NCI-H774 (cell line): Measurements from ENCODE around the gene NME4.
"Not testable (repeated sequence)": the region's sequence is repeated elsewhere in the genome, so short reads cannot be mapped to it uniquely, and the experiment has no call there.

Experiments
- DNase-seq: peaks from one replicate; lab custom pipeline; 2025; lab: John Stamatoyannopoulos, UW

NME4 gene

DNA sequence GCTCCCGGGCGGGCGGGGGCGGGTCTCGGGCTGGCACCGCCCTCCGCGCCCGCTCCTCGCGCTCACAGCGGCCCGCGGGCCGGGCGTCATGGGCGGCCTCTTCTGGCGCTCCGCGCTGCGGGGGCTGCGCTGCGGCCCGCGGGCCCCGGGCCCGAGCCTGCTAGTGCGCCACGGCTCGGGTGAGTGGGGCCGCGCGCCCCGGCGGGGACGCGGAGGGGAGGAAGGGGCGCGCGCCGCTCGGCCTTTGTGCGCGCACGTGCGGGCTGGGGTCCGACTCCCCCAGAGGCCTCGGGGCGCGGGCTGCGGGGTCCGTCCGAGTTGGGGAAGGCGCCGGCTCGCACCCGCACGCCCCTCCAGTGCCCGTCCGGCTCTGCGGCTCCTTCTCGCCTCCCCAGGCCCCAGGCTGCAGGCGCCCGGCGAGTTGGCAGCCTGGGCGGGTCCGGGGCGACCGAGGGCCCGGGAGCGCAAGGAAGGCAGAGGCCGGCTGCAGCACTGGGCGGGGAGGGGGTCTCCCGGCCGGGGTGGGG is at the start of gene NME4:
Gene NME4 (plus strand): TSS at position 65 of the 527 bp plus-strand sequence. CDS start 24 bp downstream, at position 89.
- no peak for DNase-seq

DNA sequence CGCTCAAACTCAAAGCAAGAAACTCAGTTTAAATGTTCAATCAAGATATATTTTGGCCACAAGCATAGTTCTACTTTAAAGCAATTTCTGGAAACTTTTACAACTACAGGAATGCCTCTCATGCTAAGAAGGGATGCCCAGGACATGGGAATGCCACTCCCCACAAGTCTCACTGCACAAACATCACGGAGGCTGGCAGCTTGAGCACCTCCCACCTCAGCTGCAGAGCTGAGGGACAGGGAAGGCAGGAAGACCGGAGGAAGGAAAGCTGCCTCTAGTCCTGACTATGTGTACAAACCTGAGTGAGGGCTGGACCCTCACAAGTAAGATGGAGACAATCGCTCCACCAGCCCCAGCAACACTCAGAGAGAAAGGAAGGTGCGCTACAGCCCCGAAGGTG is 49.8 kb upstream of the NME4 start:
- DNase-seq = no peak

DNA sequence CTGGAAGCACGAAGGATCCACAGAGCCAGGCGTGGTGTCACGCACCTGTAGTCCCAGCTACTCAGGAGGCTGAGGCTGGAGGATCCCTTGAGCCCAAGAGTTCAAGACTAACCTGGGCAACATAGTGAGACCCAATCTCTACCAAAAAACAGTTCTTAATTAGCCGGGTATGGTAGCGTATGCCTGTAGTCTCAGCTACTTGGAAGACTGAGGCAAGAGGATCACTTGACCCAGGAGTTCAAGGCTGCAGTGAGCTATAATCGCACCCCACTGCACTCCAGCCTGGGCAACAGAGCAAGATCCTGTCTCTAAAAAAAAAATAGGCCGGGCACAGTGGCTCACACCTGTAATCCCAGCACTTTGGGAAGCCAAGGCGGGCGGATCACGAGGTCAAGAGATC is 48.5 kb upstream of the NME4 start:
- not testable (repeated sequence) for DNase-seq

DNA sequence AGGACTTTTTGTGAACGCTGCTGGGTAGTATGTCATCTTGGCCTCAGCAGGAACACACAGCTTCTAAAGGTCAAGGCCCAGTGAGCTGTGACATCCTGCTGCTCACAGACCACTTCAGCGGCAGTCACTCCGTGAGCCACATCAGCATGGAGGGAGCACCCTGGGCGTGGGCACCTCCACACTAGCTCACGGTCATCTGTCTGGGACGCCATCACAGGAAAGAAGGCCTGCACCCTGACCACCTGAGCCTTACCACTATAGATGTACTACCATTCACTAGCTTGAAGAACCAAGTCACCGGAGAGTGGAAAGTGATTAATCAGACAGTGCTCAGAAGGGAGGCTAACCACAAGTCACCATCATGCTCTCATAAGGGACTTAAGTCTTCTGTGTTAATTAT is 47.8 kb upstream of the NME4 start:
- DNase-seq = no peak

DNA sequence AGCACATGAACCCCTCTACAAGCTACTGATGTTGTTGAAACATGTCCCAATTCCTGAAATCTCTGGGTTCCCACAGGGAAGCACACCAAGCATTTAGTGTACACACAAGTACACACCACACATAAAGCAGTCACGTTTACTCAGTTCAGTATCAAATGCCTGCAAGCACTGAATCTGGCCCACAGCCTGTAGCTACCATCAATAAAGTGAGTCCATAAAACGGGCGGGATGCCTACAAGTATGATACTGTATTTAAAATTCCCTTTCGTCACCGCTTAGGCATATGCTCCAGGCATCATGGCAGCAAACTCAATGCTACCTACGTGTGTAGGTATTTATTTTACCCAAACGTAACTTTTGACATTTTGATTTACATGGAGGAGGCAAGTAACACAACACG is 46.8 kb upstream of the NME4 start:
- no peak for DNase-seq

DNA sequence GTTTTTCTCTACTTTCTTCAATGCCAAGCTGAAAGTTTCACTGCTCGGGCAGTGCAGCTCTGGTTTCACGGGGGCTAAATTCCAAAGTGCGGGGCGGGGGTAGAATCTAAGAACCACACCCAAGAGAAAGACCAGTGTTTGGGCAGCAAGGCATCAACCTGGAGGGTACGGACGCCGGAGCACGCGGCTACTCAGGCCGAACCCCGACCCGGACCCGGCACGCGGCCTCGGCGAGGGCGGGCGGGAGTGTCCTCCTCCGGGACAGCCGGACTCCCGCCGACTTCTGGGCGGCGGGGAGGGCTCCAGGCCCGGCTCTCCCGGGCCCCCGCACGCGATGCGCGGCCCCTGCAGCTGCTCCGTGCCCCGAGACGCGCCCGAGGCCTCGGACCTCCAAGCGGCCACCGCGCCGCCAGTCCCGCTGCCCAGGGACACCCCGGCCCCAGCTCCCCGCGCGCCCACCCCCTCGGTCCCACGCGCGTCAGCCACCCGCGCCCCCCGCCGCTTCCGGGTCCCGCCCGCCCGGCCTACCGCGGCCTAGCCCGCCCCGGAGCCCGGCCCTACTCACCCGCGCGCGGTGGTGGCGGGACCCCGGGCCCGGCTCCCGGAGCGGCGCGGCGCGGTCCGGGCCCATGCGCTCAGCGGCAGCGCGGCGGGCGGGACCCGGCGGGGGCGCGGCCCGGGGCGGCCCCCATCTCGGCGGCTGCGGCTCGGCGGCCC is 45.0 kb upstream of the NME4 start:
- no peak for DNase-seq

DNA sequence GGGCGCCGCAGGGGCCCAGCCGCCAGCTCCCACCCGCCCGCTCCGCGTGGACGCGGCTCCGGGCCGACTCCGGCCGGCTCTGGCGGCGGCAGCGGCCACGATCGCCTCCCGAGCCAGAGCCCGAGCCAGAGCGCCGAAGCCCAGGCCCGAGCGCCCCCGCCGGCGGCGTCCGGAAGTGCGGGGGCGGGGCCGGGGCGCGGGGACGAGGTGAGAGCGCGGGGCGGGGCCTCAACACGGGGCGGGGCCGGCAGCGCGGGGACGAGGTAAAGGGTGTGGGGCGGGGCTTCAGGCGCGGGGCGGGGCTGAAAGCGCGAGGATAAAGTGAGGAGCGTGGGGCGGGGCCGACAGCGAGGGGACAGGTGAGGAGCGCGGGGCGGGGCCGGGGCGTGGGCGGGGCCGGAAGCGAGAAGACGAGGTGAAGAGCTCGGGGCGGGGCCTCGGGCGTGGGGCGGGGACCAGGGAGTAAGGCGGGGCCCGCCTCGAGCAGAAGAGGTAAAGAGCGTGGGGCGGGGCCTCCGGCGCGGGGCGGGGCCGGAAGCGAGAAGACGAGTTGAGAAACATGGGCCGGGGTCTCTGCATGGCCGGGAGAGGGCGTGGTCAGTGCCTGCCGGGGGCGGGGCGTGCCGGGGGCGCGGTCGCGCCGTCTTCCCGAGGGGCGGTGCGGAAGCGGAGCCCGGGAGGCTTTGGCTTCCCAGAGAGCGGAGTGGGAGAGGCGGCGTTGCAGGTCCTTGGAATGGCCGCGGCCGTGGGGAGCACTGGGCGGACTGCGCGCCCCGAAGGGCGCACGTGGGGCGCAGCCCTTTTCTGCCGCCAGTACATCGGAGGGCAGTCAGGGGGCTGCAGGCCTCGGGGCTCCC is 44.2 kb upstream of the NME4 start, which contains the start of gene AXIN1:
Gene AXIN1 (minus strand): TSS at position 177 of the 857 bp plus-strand sequence. CDS start 5,698 bp downstream, outside the sequence.
- DNase-seq = peak; percentile 95

DNA sequence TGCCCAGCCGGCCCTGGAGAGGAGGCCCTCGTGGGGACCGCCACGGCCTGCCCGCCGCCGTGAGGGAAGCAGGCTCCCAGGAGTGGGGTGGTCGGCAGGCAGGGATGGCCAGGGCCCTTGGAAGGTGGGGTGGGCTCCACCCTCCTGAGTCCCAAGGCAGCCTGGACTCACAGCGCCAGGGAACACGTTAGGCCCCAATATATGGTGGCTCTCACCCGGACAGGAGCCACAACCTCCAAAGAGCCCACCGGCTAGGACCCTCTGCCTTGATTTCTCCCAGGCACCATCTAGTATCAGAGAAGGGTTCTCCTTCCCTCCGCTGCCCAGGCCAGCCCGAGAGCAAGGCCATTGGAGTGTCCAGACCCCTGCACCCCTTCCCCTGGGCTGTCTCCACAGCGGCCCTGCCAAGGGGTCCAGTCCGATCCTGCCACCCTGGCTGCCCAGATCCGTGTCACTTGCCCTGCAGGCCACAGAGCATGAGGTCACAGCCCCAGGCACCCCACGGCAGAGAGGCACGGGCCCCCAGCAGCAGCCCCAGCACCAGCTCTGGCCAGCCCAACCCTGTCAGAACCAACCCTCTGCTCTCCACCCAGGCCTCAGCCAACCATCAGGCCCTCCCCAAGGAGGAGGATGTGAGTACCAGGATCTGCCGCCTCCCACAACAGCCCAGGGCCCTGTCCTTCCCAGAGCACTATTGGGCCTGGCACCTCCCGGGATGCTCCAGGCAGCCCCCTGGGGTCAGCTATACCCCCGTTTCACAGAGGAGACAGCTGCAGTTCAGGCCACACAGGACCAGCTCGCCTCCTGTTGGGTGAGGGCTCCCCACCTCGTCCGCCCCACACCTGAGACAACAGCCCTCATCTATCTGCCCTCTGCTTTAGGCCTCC is 43.4 kb upstream of the NME4 start:
- no peak for DNase-seq

DNA sequence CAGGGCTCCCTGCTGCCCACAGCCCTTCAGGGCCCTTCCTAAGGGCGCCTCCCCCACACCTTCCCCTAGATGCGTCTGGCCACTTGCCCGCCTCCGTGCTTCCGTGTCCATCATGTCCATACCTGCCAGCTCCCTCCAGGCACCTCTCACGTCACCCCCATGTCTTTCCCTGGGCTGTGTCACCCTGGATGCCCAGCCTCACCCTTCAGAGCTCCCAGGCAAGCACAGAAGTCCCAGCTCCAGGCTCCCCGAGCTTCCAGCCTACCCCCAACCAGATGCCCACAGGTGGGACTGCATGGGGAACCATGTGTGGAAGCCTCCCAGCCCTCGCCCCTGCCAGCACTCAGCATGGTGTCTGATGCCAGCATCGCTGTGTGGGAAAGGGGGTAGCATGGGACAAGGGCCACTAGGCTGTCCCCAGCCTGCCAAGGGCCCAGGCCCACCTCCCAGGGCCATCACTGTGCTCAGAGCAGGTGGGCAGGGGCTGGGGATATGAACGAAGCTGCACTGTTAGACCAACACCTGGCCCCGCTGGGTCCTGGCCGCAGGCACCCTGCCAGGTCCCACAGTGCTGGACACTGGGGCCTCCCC is 42.6 kb upstream of the NME4 start:
- no peak for DNase-seq

DNA sequence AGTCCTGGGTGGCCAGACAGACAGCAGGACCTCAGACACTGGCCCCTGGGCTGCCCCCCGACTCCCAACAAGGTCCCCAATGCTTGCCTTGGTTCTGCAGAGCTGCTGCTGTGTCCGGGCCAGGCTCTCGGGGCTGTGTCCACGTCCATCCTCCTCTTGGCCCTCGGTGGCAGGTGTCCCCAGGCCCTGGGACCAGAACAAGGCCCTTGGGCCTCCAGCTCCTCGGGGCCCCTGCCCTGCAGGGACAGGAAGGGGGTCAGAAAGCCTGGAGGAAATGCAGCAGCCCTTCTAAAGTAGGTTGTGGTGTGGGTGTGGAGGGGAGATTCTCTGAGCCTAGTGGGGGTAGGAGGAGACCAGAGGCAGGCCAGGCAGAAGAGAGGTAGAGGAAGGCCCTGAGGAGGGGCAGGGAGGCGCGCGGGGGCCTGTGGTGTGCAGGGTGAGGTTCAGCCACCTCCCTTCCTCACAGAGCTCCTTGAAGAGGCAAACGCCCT is 42.0 kb upstream of the NME4 start:
- no peak for DNase-seq

DNA sequence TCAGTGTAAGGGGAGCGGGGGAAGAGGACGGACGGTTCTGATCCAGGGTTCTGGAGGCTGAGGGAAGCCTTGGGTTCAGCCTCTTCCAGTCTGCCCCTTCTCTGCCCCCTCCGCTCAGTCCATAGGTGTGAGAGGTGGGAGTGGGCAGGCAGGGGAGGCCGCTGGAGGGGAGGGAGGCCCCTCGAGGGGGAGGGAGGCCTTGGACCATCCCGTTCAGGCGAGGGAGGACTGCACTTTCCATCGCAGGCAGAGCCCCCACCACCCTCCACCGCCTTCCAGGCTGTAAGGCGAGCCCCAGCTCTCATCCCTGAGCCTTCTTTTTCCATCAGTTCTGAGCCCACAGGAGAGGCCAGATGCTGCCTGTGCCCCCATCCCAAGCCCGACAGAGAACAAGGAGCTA is 40.3 kb upstream of the NME4 start:
- no peak for DNase-seq

DNA sequence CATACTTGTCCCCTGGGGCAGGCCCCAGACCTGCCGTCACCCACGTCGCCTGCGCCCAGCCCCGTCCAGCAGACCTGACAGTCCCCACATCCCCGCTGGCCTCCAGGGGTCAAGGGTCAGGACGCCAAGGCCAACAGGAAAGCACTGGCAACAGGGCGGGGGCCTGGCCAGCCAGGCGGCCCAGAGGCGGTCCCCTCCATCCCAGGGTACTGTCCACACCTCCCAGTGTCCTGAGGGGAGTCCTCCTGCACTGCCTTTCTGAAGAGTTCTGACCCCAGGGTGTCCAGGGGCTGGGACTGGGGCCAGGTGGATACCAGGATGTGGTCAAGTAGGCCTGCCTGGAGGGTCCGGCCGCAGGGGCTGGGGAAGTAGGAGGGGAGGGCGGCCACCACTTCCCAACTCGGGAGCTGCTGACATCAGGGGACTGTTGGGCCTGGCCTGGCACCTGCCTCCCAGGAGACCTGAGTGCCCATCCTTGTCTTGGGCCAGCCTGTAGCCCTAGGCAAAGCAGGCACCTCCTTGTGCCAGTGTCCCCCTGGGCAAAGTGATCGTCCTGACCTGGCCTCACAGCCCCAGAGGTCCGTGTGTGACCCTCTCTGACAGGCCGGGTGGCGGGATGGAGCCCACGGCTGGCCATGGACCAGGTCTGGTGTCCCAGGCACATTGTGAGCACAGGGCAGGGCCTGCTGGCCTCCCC is 37.8 kb upstream of the NME4 start:
- no peak for DNase-seq

DNA sequence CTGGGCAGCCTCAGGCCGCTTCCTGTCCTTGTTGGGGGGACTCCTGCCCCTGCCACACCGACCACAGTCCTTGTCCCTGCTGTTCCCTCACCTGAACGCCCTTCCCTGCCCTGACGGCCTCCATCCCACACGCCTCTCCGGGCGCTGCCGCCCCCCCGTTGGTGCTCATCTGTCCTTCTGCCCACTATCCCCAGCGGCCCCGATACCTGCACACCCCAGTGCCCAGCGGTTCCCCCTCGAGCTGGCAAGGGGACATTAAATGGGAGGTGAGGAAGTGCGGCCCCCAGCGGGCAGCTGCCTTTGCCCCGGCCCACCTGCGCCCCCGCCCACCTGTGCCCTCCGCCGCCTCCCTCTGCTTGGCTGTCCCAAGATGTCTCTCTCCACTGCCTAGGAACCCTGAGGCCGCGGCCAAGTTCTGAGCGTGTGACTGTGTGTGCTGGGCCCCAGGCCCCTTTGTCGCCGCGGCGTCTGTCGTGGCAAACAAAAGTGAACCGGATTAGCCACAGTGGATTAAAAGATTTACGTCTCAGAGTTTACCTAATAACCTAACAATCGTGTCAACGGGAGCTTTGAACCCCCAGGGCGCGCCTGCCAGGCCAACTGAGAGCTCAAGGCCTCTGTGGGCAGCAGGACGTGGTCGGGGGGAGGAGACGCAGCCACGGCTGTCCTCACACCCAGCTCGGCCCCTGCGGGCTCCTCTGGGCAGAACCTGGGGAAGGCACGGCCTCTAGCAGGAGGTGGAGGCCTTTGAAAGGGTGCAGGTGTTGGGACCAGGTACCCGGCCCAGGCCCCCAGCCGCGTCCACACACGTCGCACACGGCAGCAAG is 36.9 kb upstream of the NME4 start:
- no peak for DNase-seq

DNA sequence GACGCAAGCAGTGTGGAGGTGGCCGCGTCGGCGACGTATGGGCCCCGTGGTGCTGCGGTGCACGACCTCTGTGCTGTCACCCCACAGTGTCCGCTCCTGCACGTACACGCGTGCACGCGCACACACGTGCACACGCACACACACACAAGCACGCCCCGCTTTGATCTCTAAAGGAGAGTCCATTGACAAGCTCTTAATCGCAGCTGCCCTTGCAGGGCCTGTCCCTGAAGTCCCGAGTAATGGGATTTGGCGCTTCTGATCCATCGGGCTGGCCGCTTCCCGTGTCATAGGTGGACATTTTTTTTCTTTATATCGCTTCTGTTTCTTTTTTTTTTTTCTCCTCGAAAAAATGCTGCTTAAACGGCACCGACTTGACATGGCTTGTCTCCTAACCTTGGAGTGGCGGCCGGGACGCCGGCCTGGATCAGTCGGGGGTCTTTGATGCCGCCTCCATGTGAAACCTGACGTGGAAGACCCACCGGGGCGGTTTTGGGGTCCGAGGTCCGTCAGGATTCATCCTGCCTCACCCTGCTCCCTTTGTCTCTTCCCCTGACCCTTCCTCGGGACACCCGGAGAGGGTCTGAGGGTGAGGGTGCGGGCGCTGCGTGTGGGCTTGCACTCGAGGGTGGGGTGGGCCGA is 36.2 kb upstream of the NME4 start:
- DNase-seq = no peak

DNA sequence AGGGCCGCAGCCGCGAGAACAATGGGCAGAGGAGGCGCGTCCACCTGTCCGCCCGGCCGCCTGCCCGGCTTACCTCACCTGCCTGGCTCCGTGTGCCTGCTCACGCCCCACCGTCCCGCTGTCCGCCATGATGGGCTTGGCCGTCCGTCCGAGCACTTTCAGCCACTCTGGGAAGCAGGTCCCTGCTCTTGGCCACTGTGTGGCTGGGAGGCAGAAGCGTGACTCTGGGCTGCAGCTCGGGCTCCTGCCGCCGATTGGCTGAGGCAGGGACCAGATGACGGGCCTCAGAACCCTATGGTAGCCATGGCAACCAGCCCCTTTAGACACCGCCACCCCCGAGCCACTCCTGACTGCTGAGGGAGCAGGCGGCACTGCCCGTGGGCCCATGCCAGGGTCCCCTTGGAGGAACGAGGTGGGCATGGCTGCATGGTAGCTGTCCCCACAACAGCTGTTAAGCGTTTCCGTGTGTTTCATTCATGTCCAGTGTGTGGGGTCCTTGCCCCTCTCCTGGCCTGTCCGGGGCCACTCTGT is 35.6 kb upstream of the NME4 start:
- peak; percentile 9 for DNase-seq

DNA sequence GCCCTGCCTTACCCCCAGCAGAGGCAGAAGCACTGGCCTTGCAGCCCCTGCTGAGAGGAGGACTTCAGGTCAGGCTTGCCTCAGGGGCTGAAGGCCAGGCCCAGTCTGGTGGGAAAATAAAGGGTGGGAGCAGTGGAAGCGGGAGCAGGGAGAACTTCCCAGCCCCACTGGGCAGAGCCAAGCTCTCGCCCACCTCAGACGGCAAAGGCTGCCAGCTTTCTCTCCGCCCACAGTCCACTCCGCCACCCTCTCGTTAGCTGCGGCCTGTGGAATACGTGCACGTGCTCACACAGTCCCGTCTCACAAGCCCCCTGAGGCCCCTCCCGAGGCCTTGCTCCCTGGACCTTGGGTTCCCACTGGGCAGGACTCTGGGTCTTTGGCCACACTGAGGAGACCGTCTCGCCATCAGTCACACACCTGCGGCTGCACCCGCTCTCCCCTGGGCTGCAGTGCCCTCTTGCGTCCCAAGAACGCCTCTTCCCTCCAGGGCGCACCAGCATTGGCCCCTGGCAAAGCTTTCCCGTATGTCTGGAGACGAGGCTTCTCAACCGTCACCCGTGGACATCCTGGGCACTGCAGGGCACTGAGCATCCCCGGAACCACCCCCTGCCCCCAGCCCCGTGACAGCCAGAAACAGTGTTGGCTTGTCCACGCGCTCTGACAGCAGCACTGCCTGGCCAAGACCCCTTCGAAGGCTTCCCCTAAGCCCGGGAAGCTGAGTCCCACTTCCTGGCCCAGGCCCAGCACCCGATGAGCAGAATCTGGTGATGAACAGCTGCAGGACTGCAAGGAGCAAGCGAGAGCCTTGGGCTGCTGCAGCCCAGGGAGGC is 34.9 kb upstream of the NME4 start:
- DNase-seq = peak; percentile 48

DNA sequence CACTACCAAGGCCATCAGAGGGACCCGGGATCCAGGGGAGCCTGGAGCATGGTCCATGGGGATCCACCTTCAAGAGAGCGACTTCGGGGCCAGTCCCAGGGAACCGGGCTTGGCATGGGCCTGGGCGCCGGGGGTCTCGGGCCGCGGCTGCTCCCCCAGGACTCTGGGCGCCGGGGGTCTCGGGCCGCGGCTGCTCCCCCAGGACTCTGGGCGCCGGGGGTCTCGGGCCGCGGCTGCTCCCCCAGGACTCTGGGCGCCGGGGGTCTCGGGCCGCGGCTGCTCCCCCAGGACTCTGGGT is 34.3 kb upstream of the NME4 start:
- DNase-seq = not testable (repeated sequence)

DNA sequence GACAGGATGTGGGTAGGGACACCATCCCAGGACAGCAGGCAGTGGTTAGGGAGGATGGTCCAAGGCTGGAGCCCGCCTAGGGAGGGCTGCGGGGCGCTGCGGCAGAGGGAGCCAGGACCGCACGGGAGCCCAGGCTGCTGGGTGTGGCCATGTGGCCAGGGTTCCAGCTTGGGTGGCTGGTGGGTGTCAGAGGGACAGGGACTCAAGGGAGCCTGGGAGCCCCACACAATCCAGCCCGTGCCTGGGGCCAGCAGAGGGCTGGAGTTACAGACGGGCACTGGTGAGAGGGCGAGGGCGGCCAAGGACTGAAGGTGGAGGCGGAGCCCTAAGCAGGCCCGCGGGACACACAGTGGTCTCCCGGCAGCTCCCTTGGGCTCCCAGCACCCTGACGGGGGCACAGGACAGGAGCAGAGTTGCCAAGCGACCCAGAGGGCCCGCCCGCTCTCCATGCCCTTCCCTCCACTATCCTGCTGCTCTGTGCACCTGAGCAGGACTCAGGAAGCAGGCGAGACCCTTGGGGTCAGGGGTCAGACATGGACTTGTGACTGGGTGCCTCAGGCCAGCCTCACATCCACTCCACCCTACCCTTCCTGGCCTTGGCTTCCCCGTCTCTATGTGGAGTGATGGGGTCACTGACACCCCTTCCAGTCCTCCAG is 33.8 kb upstream of the NME4 start:
- DNase-seq = no peak
